Urinary bladder (tissue), 4 donors: ENCODE results near the gene ARL13B. TPM values are rescaled to one million over a fixed set of nuclear protein-coding genes. Genes with fewer than 3 reads are reported as not detected.

Experiments used
- DNase-seq: peaks from one replicate; pipeline ENCODE4 v3.0.0-alpha.2; 2015; ENCODE audit errors: extremely low spot score
- H3K27ac ChIP-seq: one replicate; pipeline ENCODE4 v1.5.1; 2013; ENCODE audit warnings: low read depth, mild to moderate bottlenecking, moderate library complexity
- H3K36me3 ChIP-seq: one replicate; pipeline ENCODE4 v1.6.1; 2013; ENCODE audit warnings: mild to moderate bottlenecking, moderate library complexity; ENCODE audit not compliant: insufficient read depth
- H3K4me1 ChIP-seq: one replicate; pipeline ENCODE4 v1.6.1; 2013; ENCODE audit warnings: mild to moderate bottlenecking, moderate library complexity; ENCODE audit not compliant: insufficient read depth
- H3K4me3 ChIP-seq: one replicate; pipeline ENCODE4 v1.5.1; 2013; ENCODE audit warnings: low read depth, low read length
- WGBS: extraction: QIAGEN DNeasy Blood & Tissue Kit; methylation state at CpG from one replicate; pipeline ENCODE4 v1.1.7; 2013; 5-methylcytosine and 5-hydroxymethylcytosine counted together
- polyA plus RNA-seq: library from polyadenylated mRNA; stranded (reverse); fragments of 200-250 nt; gene quantifications from one replicate; pipeline ENCODE4 v1.2.3, GENCODE V29; 2013
- total RNA-seq: library from RNA; depleted of rRNA; stranded (reverse); fragments of >200 nt; gene quantifications from one replicate; pipeline ENCODE4 v1.2.3, GENCODE V29; 2014
- donor health status: healthy with polysubstance abuse.
- donor health status: healthy.

The ARL13B gene
- total and polyA plus RNA-seq, 2 donors: 9.6 to 18.0 TPM

GRCh38 chr3:93981649-93982048 lies 1.7 kb downstream of the ARL13B start:
- Histone ChIP-seq H3K27ac (no peak overlapping the region), H3K4me1 (no peaks in the 10 kb centered on the region), H3K4me3 (no peak overlapping the region), H3K36me3 (no peaks in the 10 kb centered on the region)
- WGBS: 95% methylated on average over 13 of the region's 13 CpGs
- no peak for DNase-seq

- Histone ChIP-seq H3K4me3 (no peak overlapping the region), H3K27ac (no peak overlapping the region), H3K36me3 (no peaks in the 10 kb centered on the region), H3K4me1 (no peaks in the 10 kb centered on the region)
- WGBS: 93% methylated on average over 3 of the region's 3 CpGs
- DNase-seq: no peak
These were observed 3.5 kb downstream of the ARL13B start for GRCh38 chr3:93983408-93983807.

- no peaks in the 10 kb centered on the region for H3K36me3 ChIP-seq
- no peak overlapping the region for H3K4me3 ChIP-seq
- 92% methylated on average over 5 of the region's 5 CpGs for WGBS
- H3K4me1 ChIP-seq: no peaks in the 10 kb centered on the region
- no peak overlapping the region for H3K27ac ChIP-seq
- no peak for DNase-seq
These were observed 4.7 kb downstream of the ARL13B start for GRCh38 chr3:93984618-93985017.

DNA sequence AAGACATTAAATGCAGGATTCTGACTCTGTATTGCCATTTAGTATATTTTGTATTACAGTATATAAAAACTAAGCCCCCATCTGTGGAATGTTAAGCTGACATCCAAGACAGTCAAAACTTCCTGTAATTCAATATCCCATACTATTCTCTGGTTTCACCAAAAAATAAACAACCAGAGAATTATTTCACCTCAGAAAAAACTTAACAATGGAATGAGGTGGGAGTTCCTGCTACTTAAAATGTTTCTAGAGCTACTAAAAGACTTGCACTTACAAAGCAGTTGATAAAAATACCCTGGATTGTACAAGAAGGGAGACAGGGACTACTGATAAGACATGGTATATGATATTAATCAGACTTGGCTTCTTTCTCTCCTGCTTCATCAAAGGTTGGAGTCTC lies 8.3 kb downstream of the ARL13B start:
- Histone ChIP-seq H3K4me3 (no peak overlapping the region), H3K36me3 (no peaks in the 10 kb centered on the region), H3K4me1 (no peaks in the 10 kb centered on the region), H3K27ac (no peak overlapping the region)
- DNase-seq: no peak

- Histone ChIP-seq H3K27ac (no peak overlapping the region), H3K4me3 (no peak overlapping the region), H3K36me3 (no peaks in the 10 kb centered on the region), H3K4me1 (no peaks in the 10 kb centered on the region)
- WGBS: 93% methylated on average over 9 of the region's 9 CpGs
- DNase-seq: no peak
These were observed 8.8 kb downstream of the ARL13B start for GRCh38 chr3:93988764-93989163.

- WGBS: 81% methylated on average over 3 of the region's 3 CpGs
- no peaks in the 10 kb centered on the region for H3K36me3 ChIP-seq
- H3K4me3 ChIP-seq: no peak overlapping the region
- H3K4me1 ChIP-seq: no peaks in the 10 kb centered on the region
- no peak overlapping the region for H3K27ac ChIP-seq
- no peak for DNase-seq
These were observed 9.3 kb downstream of the ARL13B start for GRCh38 chr3:93989241-93989640.

DNA sequence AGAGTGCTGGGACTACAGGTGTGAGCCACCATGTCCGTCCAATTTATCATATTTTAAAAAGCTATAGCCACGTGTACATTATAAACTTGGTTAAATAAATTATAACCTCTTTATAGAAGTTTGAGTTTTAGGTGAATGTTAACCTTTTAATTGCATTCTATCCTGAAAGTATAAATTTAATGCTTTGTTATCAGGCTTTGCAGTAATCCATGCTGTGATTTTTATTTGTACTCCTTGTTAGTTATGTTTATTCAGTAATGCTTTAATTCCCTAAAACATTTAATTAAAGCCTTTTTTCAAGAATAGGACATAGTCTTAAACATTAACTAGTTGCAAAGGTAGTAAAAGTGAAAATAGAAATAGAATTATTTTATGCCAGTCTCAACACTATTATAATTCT lies 11.7 kb downstream of the ARL13B start:
- Histone ChIP-seq H3K27ac (no peak overlapping the region), H3K4me1 (no peaks in the 10 kb centered on the region), H3K36me3 (no peaks in the 10 kb centered on the region), H3K4me3 (no peak overlapping the region)
- DNase-seq: no peak
- WGBS: 72% methylated on average over 2 of the region's 2 CpGs

DNA sequence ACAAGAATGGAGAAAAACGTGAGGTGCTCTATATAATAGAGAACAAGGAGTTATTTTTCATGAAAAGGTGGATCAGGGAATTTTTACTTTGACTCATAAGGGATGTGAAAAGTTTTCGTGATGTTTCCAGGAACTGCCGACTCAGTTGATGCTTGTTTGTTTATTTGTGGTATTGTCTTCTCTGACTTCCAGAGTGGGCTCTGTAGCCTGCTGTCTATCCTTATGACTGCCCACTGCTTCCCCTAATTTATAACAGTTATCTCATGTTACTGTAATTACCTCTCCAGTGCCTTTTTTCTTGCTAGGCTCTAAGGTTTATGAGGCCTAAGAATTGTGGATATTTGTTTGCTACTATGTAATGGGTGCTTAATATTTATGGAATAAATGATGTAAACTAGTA lies 12.3 kb downstream of the ARL13B start:
- no peaks in the 10 kb centered on the region for H3K4me1 ChIP-seq
- H3K36me3 ChIP-seq: no peaks in the 10 kb centered on the region
- H3K27ac ChIP-seq: no peak overlapping the region
- no peak overlapping the region for H3K4me3 ChIP-seq
- 85% methylated on average over 3 of the region's 3 CpGs for WGBS
- no peak for DNase-seq

DNA sequence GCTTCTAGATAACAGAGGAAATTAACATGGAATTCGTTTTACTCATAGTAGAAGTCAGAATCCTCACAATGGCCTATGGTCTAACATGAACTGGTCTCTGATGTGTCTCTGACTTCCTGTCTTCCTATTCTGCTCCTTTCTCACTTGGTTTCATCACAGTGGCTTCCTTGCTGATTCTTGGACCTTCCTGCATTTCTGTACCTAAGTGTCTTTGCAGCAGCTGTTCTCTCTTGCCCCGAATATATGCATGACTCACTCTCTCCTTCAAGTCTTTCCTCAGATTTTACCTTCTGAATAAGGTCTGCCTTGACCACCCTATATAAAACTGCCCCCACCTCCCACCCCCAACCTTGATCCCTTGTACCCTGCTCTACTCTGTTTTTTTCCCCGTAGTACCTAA lies 14.1 kb downstream of the ARL13B start:
- WGBS: 80% methylated on average over 3 of the region's 3 CpGs
- DNase-seq: no peak

GRCh38 chr3:94001191-94001590 lies 21.2 kb downstream of the ARL13B start:
- Histone ChIP-seq H3K27ac (no peak overlapping the region), H3K4me1 (no peaks in the 10 kb centered on the region), H3K4me3 (no peak overlapping the region), H3K36me3 (no peaks in the 10 kb centered on the region)
- DNase-seq: no peak
- 59% methylated on average over 1 of the region's 1 CpG for WGBS

More for the DNA sequence above, 14.1 kb downstream of the ARL13B start:
- no peak overlapping the region for H3K27ac ChIP-seq
- H3K36me3 ChIP-seq: no peaks in the 10 kb centered on the region
- no peak overlapping the region for H3K4me3 ChIP-seq
- no peaks in the 10 kb centered on the region for H3K4me1 ChIP-seq

- WGBS: 88% methylated on average over 3 of the region's 3 CpGs
- Histone ChIP-seq H3K4me1 (no peaks in the 10 kb centered on the region), H3K36me3 (no peaks in the 10 kb centered on the region), H3K27ac (no peak overlapping the region), H3K4me3 (no peak overlapping the region)
- no peak for DNase-seq
These were observed 22.0 kb downstream of the ARL13B start for GRCh38 chr3:94001827-94002495.

DNA sequence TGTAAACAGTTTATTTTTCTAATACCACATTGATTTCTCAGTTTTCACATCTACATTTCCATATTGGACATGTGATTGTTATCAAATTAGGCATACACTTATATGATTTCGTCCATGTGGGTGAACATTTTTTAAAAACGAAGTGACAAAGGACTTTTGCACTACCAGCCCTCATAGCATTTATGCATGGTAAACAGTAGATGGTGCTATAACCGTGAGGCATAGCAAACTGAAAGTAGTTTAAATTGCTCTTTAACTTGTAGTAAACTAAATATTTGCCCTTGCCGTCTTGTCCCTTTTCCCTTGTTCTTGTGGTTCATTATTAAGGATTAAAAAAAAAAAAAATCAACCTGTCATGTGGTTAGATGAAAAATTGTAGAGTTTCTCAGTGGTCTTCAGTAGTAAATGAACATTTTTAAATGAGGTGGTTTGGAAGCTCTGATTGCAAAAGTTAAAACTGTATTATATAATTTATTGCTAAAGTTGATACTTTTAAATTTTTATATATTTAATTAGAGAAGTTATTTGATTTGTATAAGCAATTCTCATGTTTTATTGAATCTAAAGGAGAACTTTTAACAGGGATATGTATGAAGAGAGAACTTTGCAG lies 24.5 kb downstream of the ARL13B start:
- DNase-seq: no peak
- H3K27ac ChIP-seq: no peak overlapping the region
- no peaks in the 10 kb centered on the region for H3K4me1 ChIP-seq
- H3K36me3 ChIP-seq: no peaks in the 10 kb centered on the region
- H3K4me3 ChIP-seq: no peak overlapping the region
- under 1% methylated on average over 4 of the region's 4 CpGs for WGBS

DNA sequence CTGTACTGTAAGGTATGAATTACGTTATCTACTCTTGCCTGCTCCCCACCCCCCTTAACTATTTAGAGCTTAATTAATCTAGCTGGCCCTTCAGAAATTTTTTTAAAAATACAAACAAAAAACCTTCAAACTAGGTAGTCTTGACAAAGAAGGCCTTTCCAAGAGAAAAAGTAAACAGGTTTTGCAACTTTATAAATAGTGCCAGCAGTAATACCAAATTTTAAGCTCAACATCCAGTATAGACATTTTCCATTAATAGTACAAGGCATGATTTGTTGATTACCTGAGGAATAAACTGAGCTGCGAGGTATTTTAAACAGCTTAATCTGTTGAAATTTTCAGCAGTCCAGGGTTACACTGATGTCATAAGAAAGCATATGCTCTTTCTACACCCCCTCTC lies 28.3 kb downstream of the ARL13B start:
- H3K36me3 ChIP-seq: no peaks in the 10 kb centered on the region
- H3K4me1 ChIP-seq: no peaks in the 10 kb centered on the region
- no peak overlapping the region for H3K4me3 ChIP-seq
- H3K27ac ChIP-seq: no peak overlapping the region
- no peak for DNase-seq
- 56% methylated on average over 2 of the region's 2 CpGs for WGBS

DNA sequence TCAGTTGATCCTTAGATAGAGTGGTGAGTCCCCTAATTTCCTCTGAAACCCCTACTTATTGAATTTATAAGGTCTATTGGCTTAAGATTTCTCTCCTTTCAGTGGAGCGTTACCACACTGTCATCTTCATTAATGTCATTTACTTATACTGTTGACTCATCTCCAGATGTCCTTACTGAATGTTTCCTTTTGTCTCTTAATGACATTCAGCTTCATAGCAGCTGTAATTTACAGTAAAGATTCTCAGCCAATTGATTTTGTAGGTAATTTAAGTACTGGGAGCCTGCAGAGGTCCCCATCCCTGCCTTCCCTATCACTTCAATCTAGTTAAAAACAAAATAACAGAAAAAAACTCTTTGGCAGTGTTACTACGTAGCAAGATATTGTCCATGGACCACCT lies 29.7 kb downstream of the ARL13B start:
- Histone ChIP-seq H3K36me3 (no peaks in the 10 kb centered on the region), H3K4me1 (no peaks in the 10 kb centered on the region), H3K4me3 (no peak overlapping the region), H3K27ac (no peak overlapping the region)
- WGBS: 97% methylated on average over 2 of the region's 2 CpGs
- no peak for DNase-seq
